CD14-positive monocyte (primary cell): ENCODE measurements around the gene HES3. TPM values are rescaled to one million over a fixed set of nuclear protein-coding genes. Genes with fewer than 3 reads are reported as not detected.
A peak's percentile ranks its signal among the peaks of the same experiment; 100 is the strongest.

Source experiments
- DNase-seq, 3 donors: peaks; one replicate each; pipeline ENCODE4 v3.0.0-alpha.2; 2011 to 2022
- H2AFZ ChIP-seq: 2 replicates; pipeline ENCODE4 v1.6.0; 2012; ENCODE audit warnings: mild to moderate bottlenecking, low read depth, low read length, inconsistent platforms; ENCODE audit not compliant: insufficient read depth, poor library complexity, severe bottlenecking
- H3K27ac ChIP-seq, 2 donors: 1 replicate in 1 of 2; 2 replicates in 1 of 2; pipeline ENCODE4 v1.5.1; 2012 to 2013; ENCODE audit warnings: low read length in 2 of 2, control low read depth in 1 of 2, inconsistent platforms in 1 of 2, low read depth in 1 of 2, mild to moderate bottlenecking in 1 of 2
- H3K27me3 ChIP-seq, 2 donors: one replicate each; pipeline versions ENCODE4 v1.6.0 to v1.6.1; 2011 to 2013; ENCODE audit warnings: low read length in 2 of 2; ENCODE audit not compliant: control insufficient read depth in 2 of 2, insufficient read depth in 2 of 2
- H3K36me3 ChIP-seq, 2 donors: replicated peaks in 1 of 2; 1 replicate in 1 of 2; 2 replicates in 1 of 2; pipeline versions ENCODE4 v1.5.1 to v1.6.1; 2012 to 2013; ENCODE audit warnings: low read length in 2 of 2, control low read depth in 1 of 2, inconsistent platforms in 1 of 2, mild to moderate bottlenecking in 1 of 2; ENCODE audit not compliant: insufficient read depth in 2 of 2, control insufficient read depth in 1 of 2
- H3K4me1 ChIP-seq, 2 donors: 1 replicate in 1 of 2; 2 replicates in 1 of 2; pipeline versions ENCODE4 v1.5.1 to v1.6.1; 2012 to 2013; ENCODE audit warnings: low read length in 2 of 2, control low read depth in 1 of 2, inconsistent platforms in 1 of 2, mild to moderate bottlenecking in 1 of 2, moderate library complexity in 1 of 2; ENCODE audit not compliant: insufficient read depth in 2 of 2, control insufficient read depth in 1 of 2
- H3K4me2 ChIP-seq: replicated peaks from 2 replicates; pipeline ENCODE3; 2012; ENCODE audit warnings: low read length, moderate library complexity, mild to moderate bottlenecking; ENCODE audit not compliant: poor library complexity, severe bottlenecking; ENCODE audit errors: extremely low read depth
- H3K4me3 ChIP-seq, 3 experiments: fragments of 200-600 bp in 1 of 3; sonication (generic) in 1 of 3; replicated peaks in 1 of 3; 1 replicate in 2 of 3; 2 replicates in 1 of 3; pipeline ENCODE4 v1.5.1; 2011 to 2013; ENCODE audit warnings: low read length in 3 of 3, mild to moderate bottlenecking in 3 of 3, control low read depth in 2 of 3, low read depth in 2 of 3, inconsistent platforms in 1 of 3, moderate library complexity in 1 of 3
- H3K79me2 ChIP-seq: 2 replicates; pipeline ENCODE4 v1.6.0; 2012; ENCODE audit warnings: mild to moderate bottlenecking, control low read depth, inconsistent platforms, low read length, moderate library complexity; ENCODE audit not compliant: insufficient read depth
- H3K9ac ChIP-seq: 2 replicates; pipeline ENCODE4 v1.6.0; 2017; ENCODE audit warnings: low read length, mild to moderate bottlenecking; ENCODE audit not compliant: insufficient read depth, poor library complexity, severe bottlenecking
- H3K9me3 ChIP-seq, 2 donors: replicated peaks in 1 of 2; 1 replicate in 1 of 2; 2 replicates in 1 of 2; pipeline versions ENCODE4 v1.5.1 to v1.6.1; 2012 to 2013; ENCODE audit warnings: low read length in 2 of 2, control low read depth in 1 of 2; ENCODE audit not compliant: control insufficient read depth in 1 of 2, insufficient read depth in 1 of 2
- H4K20me1 ChIP-seq: 2 replicates; pipeline ENCODE4 v1.6.0; 2012; ENCODE audit warnings: mild to moderate bottlenecking, low read length, control low read depth, moderate library complexity; ENCODE audit not compliant: insufficient read depth
- H3K27ac Mint-ChIP-seq, 7 donors: one replicate each; pipeline ENCODE4 v1.8.0; 2020; ENCODE audit warnings: mild to moderate bottlenecking in 7 of 7, mixed read lengths in 7 of 7, moderate library complexity in 6 of 7, inconsistent platforms in 2 of 7
- H3K27me3 Mint-ChIP-seq, 3 donors: one replicate each; pipeline ENCODE4 v1.8.0; 2021 to 2022; ENCODE audit warnings: low read depth in 3 of 3, mild to moderate bottlenecking in 3 of 3, mixed read lengths in 3 of 3, moderate library complexity in 3 of 3, inconsistent platforms in 1 of 3
- H3K36me3 Mint-ChIP-seq, 2 donors: one replicate each; pipeline ENCODE4 v1.8.0; 2020; ENCODE audit warnings: mixed read lengths in 2 of 2, inconsistent platforms in 1 of 2, mild to moderate bottlenecking in 1 of 2
- H3K4me1 Mint-ChIP-seq: one replicate; pipeline ENCODE4 v1.8.0; 2020; ENCODE audit warnings: mild to moderate bottlenecking, mixed read lengths
- H3K4me3 Mint-ChIP-seq, 2 donors: one replicate each; pipeline ENCODE4 v1.8.0; 2020; ENCODE audit warnings: mild to moderate bottlenecking in 2 of 2, mixed read lengths in 2 of 2, moderate library complexity in 1 of 2
- H3K9me3 Mint-ChIP-seq, 7 donors: one replicate each; pipeline ENCODE4 v1.8.0; 2020 to 2022; ENCODE audit warnings: mixed read lengths in 7 of 7, mild to moderate bottlenecking in 6 of 7, moderate library complexity in 6 of 7, inconsistent platforms in 2 of 7
- WGBS: methylation state at CpG from one replicate; pipeline ENCODE4 v1.1.5; 2013; ENCODE audit warnings: missing lambda C conversion rate; ENCODE audit not compliant: insufficient coverage; 5-methylcytosine and 5-hydroxymethylcytosine counted together
- intact Hi-C, 2 donors: fragments of 100-400 bp; cut with micrococcal nuclease; formaldehyde crosslinking; loops; one replicate each; pipeline versions ENCODE4 v1.15.0 to v1.15.1; 2023
- polyA plus RNA-seq, 3 donors: library from polyadenylated mRNA; depleted of rRNA in 1 of 3; unstranded in 2 of 3; stranded (reverse) in 1 of 3; fragments of 300-500 nt in 2 of 3; fragments of >200 nt in 1 of 3; fragmentation: Illumina TruSeq in 2 of 3; gene quantifications; 1 replicate in 2 of 3; 2 replicates in 1 of 3; pipeline ENCODE4 v1.2.3, GENCODE V29; 2012 to 2021
- TF ChIP-seq, protein P1 (sequence below): fragments of 200-600 bp; IDR thresholded peaks from one replicate; pipeline ENCODE4 v1.8.0; 2022; ENCODE audit warnings: antibody characterized with exemption, mild to moderate bottlenecking

HES3 gene
- polyA plus RNA-seq, 3 donors: not detected

DNA sequence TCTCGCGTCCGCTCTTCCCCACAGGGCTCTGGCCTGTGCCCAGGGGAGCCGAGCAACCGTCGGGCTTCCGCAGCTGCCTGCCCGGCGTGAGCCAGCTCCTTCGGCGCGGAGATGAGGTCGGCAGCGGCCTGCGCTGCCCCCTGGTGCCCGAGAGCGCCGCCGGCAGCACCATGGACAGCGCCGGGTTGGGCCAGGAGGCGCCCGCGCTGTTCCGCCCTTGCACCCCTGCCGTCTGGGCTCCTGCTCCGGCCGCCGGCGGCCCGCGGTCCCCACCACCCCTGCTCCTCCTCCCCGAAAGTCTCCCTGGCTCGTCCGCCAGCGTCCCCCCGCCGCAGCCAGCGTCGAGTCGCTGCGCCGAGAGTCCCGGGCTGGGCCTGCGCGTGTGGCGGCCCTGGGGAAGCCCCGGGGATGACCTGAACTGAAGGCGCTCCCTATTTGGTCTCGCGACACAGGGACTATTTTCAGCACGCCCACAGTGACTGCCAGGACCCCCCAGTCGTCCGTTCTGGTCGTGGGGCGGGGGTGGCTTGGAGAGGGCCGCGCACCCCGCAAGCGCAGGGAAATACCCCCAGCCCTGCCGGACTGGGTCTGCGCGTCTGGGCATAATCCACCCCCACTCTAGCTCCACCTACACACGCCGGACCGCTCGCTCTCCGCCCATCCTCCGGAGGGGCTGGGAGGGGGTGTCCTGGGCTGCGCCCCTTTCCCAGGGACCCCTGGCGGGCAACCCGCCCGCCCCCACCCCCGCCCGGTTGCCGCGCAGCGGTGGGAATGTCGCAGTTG is 1.3 kb downstream of the HES3 start:
- Histone ChIP-seq H3K4me2 (peak overlapping the region; percentile 26), H3K27me3 (peaks cover 24 to 84% of the 10 kb centered on the region in 2 donors)
- peaks cover 0 to 7% of the 10 kb centered on the region in 2 donors for H3K36me3 Mint-ChIP-seq

DNA sequence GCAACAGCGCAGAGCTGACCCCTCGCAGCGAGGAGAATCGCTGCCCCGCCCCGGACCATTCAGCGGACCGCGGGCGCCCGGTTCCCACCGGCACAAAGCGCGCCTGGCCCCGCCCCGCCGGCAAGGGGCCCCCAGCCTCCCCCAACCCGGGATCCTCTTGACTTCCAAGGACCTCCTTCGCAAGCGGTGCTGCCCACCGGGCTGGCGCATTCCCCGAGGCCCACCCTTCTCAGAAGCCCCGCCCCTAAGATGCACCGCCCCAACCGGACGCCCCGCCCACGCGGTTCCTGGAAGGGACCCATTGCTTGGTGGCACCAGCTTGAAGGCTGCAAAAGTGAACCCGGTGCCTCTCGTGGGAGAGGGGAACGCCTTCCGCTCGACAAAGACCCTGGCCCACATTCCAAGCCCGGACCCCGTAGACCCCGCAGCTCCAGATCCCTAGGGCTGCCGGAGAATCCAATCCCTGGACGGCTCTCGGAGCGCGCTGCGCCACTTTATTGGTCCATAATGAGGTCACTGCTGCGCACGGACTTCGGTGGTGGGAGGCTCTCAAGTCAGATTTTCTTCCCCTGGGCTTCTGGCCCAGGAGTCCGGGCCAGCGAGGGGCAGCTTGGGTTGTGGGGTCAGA is 2.0 kb downstream of the HES3 start:
- Histone ChIP-seq H2AFZ (no peak overlapping the region), H3K4me3 (no peak overlapping the region), H3K36me3 (no peaks in the 10 kb centered on the region), H3K27me3 (peaks cover 23 to 83% of the 10 kb centered on the region in 2 donors), H3K9ac (no peak overlapping the region), H3K27ac (no peak overlapping the region), H4K20me1 (peaks cover 9% of the 10 kb centered on the region), H3K79me2 (no peaks in the 10 kb centered on the region), H3K4me2 (peak overlapping the region; percentile 26), H3K4me1 (peaks cover 0 to 21% of the 10 kb centered on the region in 2 donors), H3K9me3 (peaks cover 0 to 20% of the 10 kb centered on the region in 2 donors)
- Mint-ChIP-seq H3K36me3 (peaks cover 0 to 7% of the 10 kb centered on the region in 2 donors), H3K4me1 (peaks cover 10% of the 10 kb centered on the region), H3K9me3 (peaks cover 0 to 14% (median 4%) of the 10 kb centered on the region in 7 donors), H3K27ac (peak overlapping the region in 1 of 7 donors; percentile 8), H3K27me3 (peaks cover 72 to 90% (median 81%) of the 10 kb centered on the region in 3 donors), H3K4me3 (peak overlapping the region in 1 of 2 donors; percentile 86)
- TF ChIP-seq, protein P1, sequence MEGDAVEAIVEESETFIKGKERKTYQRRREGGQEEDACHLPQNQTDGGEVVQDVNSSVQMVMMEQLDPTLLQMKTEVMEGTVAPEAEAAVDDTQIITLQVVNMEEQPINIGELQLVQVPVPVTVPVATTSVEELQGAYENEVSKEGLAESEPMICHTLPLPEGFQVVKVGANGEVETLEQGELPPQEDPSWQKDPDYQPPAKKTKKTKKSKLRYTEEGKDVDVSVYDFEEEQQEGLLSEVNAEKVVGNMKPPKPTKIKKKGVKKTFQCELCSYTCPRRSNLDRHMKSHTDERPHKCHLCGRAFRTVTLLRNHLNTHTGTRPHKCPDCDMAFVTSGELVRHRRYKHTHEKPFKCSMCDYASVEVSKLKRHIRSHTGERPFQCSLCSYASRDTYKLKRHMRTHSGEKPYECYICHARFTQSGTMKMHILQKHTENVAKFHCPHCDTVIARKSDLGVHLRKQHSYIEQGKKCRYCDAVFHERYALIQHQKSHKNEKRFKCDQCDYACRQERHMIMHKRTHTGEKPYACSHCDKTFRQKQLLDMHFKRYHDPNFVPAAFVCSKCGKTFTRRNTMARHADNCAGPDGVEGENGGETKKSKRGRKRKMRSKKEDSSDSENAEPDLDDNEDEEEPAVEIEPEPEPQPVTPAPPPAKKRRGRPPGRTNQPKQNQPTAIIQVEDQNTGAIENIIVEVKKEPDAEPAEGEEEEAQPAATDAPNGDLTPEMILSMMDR: no peak
- WGBS: 4% methylated on average over 43 of the region's 49 CpGs
- intact Hi-C loops: loop anchor here (2.0 to 10.0 kb wide), 8 partner anchors 96 to 231 kb away; no protein-coding TSS in a partner anchor
- DNase-seq: no peak

More for the DNA sequence above, 1.3 kb downstream of the HES3 start:
- intact Hi-C loops: loop anchor here (2.0 to 10.0 kb wide), 7 partner anchors 97 to 232 kb away; no protein-coding TSS in a partner anchor
- Histone ChIP-seq H3K36me3 (no peaks in the 10 kb centered on the region), H3K4me3 (peak overlapping the region in 1 of 3 experiments; percentile 17), H3K9me3 (peaks cover 0 to 21% of the 10 kb centered on the region in 2 donors), H3K9ac (no peak overlapping the region), H2AFZ (no peak overlapping the region), H3K27ac (no peak overlapping the region), H3K79me2 (no peaks in the 10 kb centered on the region), H3K4me1 (peaks cover 0 to 21% of the 10 kb centered on the region in 2 donors), H4K20me1 (peaks cover 9% of the 10 kb centered on the region)
- peak; percentile 63 to 76 (median 69) for DNase-seq
- WGBS: 2% methylated on average over 72 of the region's 79 CpGs
- H3K27ac Mint-ChIP-seq: no peak overlapping the region
- H3K9me3 Mint-ChIP-seq: peaks cover 0 to 19% (median 4%) of the 10 kb centered on the region in 7 donors
- peaks cover 10% of the 10 kb centered on the region for H3K4me1 Mint-ChIP-seq
- H3K4me3 Mint-ChIP-seq: no peak overlapping the region
- TF ChIP-seq, protein P1: peak; percentile 83
- H3K27me3 Mint-ChIP-seq: peaks cover 74 to 90% (median 83%) of the 10 kb centered on the region in 3 donors
